H1 (cell line): ENCODE data around the gene FGF3. TPM values are rescaled to one million over a fixed set of nuclear protein-coding genes. Genes with fewer than 3 reads are reported as not detected.

Source experiments
- CTCF ChIA-PET: fragments of 300-600 bp; sonication (Branson Sonifier 250); formaldehyde crosslinking; loops from one replicate; lab custom pipeline; 2021; ENCODE audit not compliant: partially characterized antibody; lab: Charles Lee
- POLR2A ChIA-PET: fragments of 300-600 bp; sonication (Branson Sonifier 250); formaldehyde crosslinking; loops from one replicate; lab custom pipeline; 2021; ENCODE audit warnings: inconsistent platforms; ENCODE audit not compliant: partially characterized antibody; lab: Charles Lee
- DNase-seq, 2 experiments: peaks; one replicate each; pipeline versions ENCODE4 v3.0.0 to v3.0.0-alpha.2; 2010 to 2022; ENCODE audit warnings: low spot score in 2 of 2, low read depth in 1 of 2, mixed read lengths in 1 of 2
- FAIRE-seq: peaks from 2 replicates; lab custom pipeline; 2011; peaks lifted over from hg19 to GRCh38; lab: Jason Lieb, UNC
- H2AFZ ChIP-seq: 2 replicates; pipeline ENCODE4 v1.8.1; 2012; ENCODE audit warnings: low read length, inconsistent platforms
- H2AK5ac ChIP-seq: 2 replicates; pipeline ENCODE4 v1.6.1; 2013; ENCODE audit warnings: low read depth, low read length
- H2BK120ac ChIP-seq: replicated peaks from 2 replicates; pipeline ENCODE3; 2013; ENCODE audit warnings: low read depth, low read length, inconsistent platforms
- H2BK12ac ChIP-seq: 2 replicates; pipeline ENCODE4 v1.6.1; 2013; ENCODE audit warnings: low read depth, low read length
- H2BK15ac ChIP-seq: 2 replicates; pipeline ENCODE4 v1.6.1; 2013; ENCODE audit warnings: low read length
- H2BK20ac ChIP-seq: 2 replicates; pipeline ENCODE4 v1.6.1; 2013; ENCODE audit warnings: low read length
- H2BK5ac ChIP-seq: 2 replicates; pipeline ENCODE4 v1.6.1; 2013; ENCODE audit warnings: low read depth, low read length
- H3K14ac ChIP-seq: 2 replicates; pipeline ENCODE4 v1.6.1; 2013; ENCODE audit warnings: inconsistent platforms; ENCODE audit not compliant: insufficient read length
- H3K18ac ChIP-seq: 2 replicates; pipeline ENCODE4 v1.6.1; 2013; ENCODE audit warnings: low read length; ENCODE audit errors: extremely low read depth
- H3K23ac ChIP-seq: 2 replicates; pipeline ENCODE4 v1.6.1; 2013; ENCODE audit warnings: inconsistent platforms; ENCODE audit not compliant: insufficient read length
- H3K23me2 ChIP-seq: 2 replicates; pipeline ENCODE4 v1.6.1; 2013; ENCODE audit warnings: low read depth, low read length
- H3K27ac ChIP-seq: 2 replicates; pipeline ENCODE4 v1.6.1; 2011; ENCODE audit warnings: low read depth, low read length, inconsistent platforms
- H3K27me3 ChIP-seq, 4 experiments: replicated peaks in 1 of 4; 1 replicate in 1 of 4; 2 replicates in 3 of 4; pipeline versions ENCODE4 v1.6.1 to v1.8.1; 2011 to 2013; ENCODE audit warnings: low read length in 3 of 4, mild to moderate bottlenecking in 3 of 4, inconsistent platforms in 2 of 4, mixed read lengths in 2 of 4, moderate library complexity in 1 of 4; ENCODE audit not compliant: control insufficient read depth in 3 of 4, insufficient read depth in 3 of 4; ENCODE audit errors: extremely low read depth in 1 of 4
- H3K36me3 ChIP-seq, 4 experiments: 2 replicates each; pipeline versions ENCODE4 v1.6.1 to v1.8.1; 2011 to 2013; ENCODE audit warnings: mild to moderate bottlenecking in 4 of 4, low read length in 3 of 4, moderate library complexity in 2 of 4, control low read depth in 1 of 4, inconsistent platforms in 1 of 4; ENCODE audit not compliant: insufficient read depth in 4 of 4, control insufficient read depth in 2 of 4
- H3K4ac ChIP-seq: replicated peaks from 2 replicates; pipeline ENCODE3; 2013; ENCODE audit warnings: low read length, low read depth, mixed read lengths, inconsistent platforms; ENCODE audit not compliant: insufficient read length
- H3K4me1 ChIP-seq, 4 experiments: replicated peaks in 1 of 4; 1 replicate in 1 of 4; 2 replicates in 3 of 4; pipeline versions ENCODE4 v1.6.1 to v1.8.1; 2011 to 2013; ENCODE audit warnings: low read length in 3 of 4, inconsistent platforms in 2 of 4, mixed read lengths in 1 of 4; ENCODE audit not compliant: insufficient read depth in 4 of 4, control insufficient read depth in 3 of 4
- H3K4me2 ChIP-seq, 2 experiments: 2 replicates each; pipeline versions ENCODE4 v1.6.1 to v1.8.1; 2011 to 2013; ENCODE audit warnings: low read depth in 2 of 2, low read length in 2 of 2, control low read depth in 1 of 2, inconsistent platforms in 1 of 2, mild to moderate bottlenecking in 1 of 2; ENCODE audit not compliant: insufficient read depth in 1 of 2
- H3K4me3 ChIP-seq, 4 experiments: fragments of 200-600, 300-600 bp in 1 of 4; sonication (generic), shearing (Covaris generic), sonication (Bioruptor Twin) in 1 of 4; 2 replicates each; pipeline versions ENCODE4 v1.5.1 to v1.8.1; 2011 to 2016; ENCODE audit warnings: low read length in 4 of 4, low read depth in 3 of 4, control low read depth in 2 of 4, inconsistent platforms in 2 of 4, mild to moderate bottlenecking in 2 of 4, mixed read lengths in 1 of 4, moderate library complexity in 1 of 4; ENCODE audit not compliant: insufficient read depth in 2 of 4; ENCODE audit errors: extremely low read depth in 1 of 4
- H3K56ac ChIP-seq: replicated peaks from 2 replicates; pipeline ENCODE3; 2013; ENCODE audit warnings: low read depth, mild to moderate bottlenecking, mixed read lengths, low read length, inconsistent platforms; ENCODE audit not compliant: insufficient read length
- H3K79me1 ChIP-seq: 2 replicates; pipeline ENCODE4 v1.6.1; 2013; ENCODE audit warnings: low read depth, low read length, control low read depth
- H3K79me2 ChIP-seq, 2 experiments: 2 replicates each; pipeline versions ENCODE4 v1.6.1 to v1.8.1; 2012 to 2013; ENCODE audit warnings: low read length in 2 of 2, mild to moderate bottlenecking in 2 of 2, inconsistent platforms in 1 of 2; ENCODE audit not compliant: insufficient read depth in 2 of 2, control insufficient read depth in 1 of 2
- H3K9ac ChIP-seq, 4 experiments: replicated peaks in 1 of 4; 1 replicate in 1 of 4; 2 replicates in 3 of 4; pipeline versions ENCODE4 v1.6.1 to v1.8.1; 2011 to 2013; ENCODE audit warnings: low read depth in 3 of 4, low read length in 3 of 4, control low read depth in 2 of 4, mild to moderate bottlenecking in 2 of 4, moderate library complexity in 2 of 4, inconsistent platforms in 1 of 4; ENCODE audit errors: extremely low read depth in 1 of 4
- H3K9me3 ChIP-seq, 2 experiments: 2 replicates each; pipeline versions ENCODE4 v1.6.1 to v1.8.1; 2012 to 2013; ENCODE audit warnings: mild to moderate bottlenecking in 2 of 2, moderate library complexity in 2 of 2, control low read depth in 1 of 2, inconsistent platforms in 1 of 2, low read depth in 1 of 2, low read length in 1 of 2, mixed read lengths in 1 of 2; ENCODE audit not compliant: insufficient read depth in 2 of 2
- H4K20me1 ChIP-seq, 2 experiments: replicated peaks in 1 of 2; 2 replicates each; pipeline versions ENCODE3 to v1.8.1; 2011 to 2013; ENCODE audit warnings: inconsistent platforms in 2 of 2, low read length in 2 of 2, mild to moderate bottlenecking in 1 of 2; ENCODE audit not compliant: insufficient read depth in 2 of 2, control insufficient read depth in 1 of 2
- H4K5ac ChIP-seq: 2 replicates; pipeline ENCODE4 v1.6.1; 2013; ENCODE audit warnings: low read length, low read depth, mixed read lengths, inconsistent platforms; ENCODE audit not compliant: insufficient read length
- H4K8ac ChIP-seq: 2 replicates; pipeline ENCODE4 v1.8.0; 2013; ENCODE audit warnings: mild to moderate bottlenecking, moderate library complexity, low read length, inconsistent platforms; ENCODE audit not compliant: insufficient read depth; ENCODE audit errors: extremely low read depth
- H4K91ac ChIP-seq: replicated peaks from 2 replicates; pipeline ENCODE3; 2013; ENCODE audit warnings: low read length, mixed read lengths, inconsistent platforms; ENCODE audit not compliant: insufficient read length
- BCL11A ChIP-seq, 2 experiments: IDR thresholded peaks; one replicate each; pipeline ENCODE4 v1.6.1; 2011; ENCODE audit warnings: low read depth in 2 of 2, low read length in 2 of 2, mild to moderate bottlenecking in 2 of 2
- WGBS, 2 experiments: shearing (Covaris generic) in 1 of 2; methylation state at CpG; one replicate each; pipeline versions ENCODE4 v1.1.6 to v1.1.7; 2013 to 2015; ENCODE audit warnings: low lambda C conversion rate in 2 of 2, mixed read lengths in 2 of 2, inconsistent platforms in 1 of 2, low coverage in 1 of 2, missing lambda C conversion rate in 1 of 2; ENCODE audit not compliant: insufficient replicate concordance in 2 of 2, insufficient coverage in 1 of 2, insufficient read length in 1 of 2; ENCODE audit errors: extremely low coverage in 1 of 2, missing lambda C conversion rate in 1 of 2; 5-methylcytosine and 5-hydroxymethylcytosine counted together
- polyA plus RNA-seq, 7 experiments: library from polyadenylated mRNA; depleted of rRNA in 3 of 7; stranded (reverse) in 5 of 7; unstranded in 2 of 7; fragments of >200 nt in 5 of 7; fragments of 200-250 nt in 2 of 7; gene quantifications; 1 replicate in 5 of 7; 2 replicates in 1 of 7; 4 replicates in 1 of 7; pipeline versions ENCODE4 v1.2.1 to v1.2.3, GENCODE V29; 2011 to 2013; ENCODE audit warnings: missing spikeins in 2 of 7, mixed read lengths in 2 of 7
- total RNA-seq: library from RNA; stranded (reverse); fragmentation: NEBNext Ultra II Directional; extraction: Animal tissue kit (Norgen Biotek cat#: 25700); gene quantifications from 2 replicates; pipeline ENCODE4 v1.2.1, GENCODE V29; 2021

FGF3 gene
- total and polyA plus RNA-seq, 2 of the 8 experiments (the other 6 are each of a cell fraction or from before 2014, with no cell fraction given): not detected

- H3K23ac ChIP-seq: no peak overlapping the region
- no peak overlapping the region for H2AFZ ChIP-seq
- no peak overlapping the region for H4K8ac ChIP-seq
- H2BK120ac ChIP-seq: no peak overlapping the region
- H3K79me1 ChIP-seq: no peaks in the 10 kb centered on the region
- no peak overlapping the region for H4K5ac ChIP-seq
- H2AK5ac ChIP-seq: no peak overlapping the region
- no peak for TF ChIP-seq BCL11A (IDR thresholded peaks at IDR 0.05; ENCODE audit: low read depth in 2 of 2, low read length in 2 of 2)
- TF ChIP-seq, all 59 proteins: peak for 0
- Histone ChIP-seq H3K27me3 (peaks cover 0 to 5% (median 0%) of the 10 kb centered on the region in 4 experiments; a peak in 3 of 7 replicates), H3K4me3 (no peak overlapping the region), H2BK20ac (no peak overlapping the region), H3K18ac (no peak overlapping the region), H3K36me3 (no peaks in the 10 kb centered on the region), H3K4ac (no peak overlapping the region), H3K27ac (no peak overlapping the region), H3K4me1 (no peaks in the 10 kb centered on the region), H3K14ac (no peak overlapping the region), H3K79me2 (no peaks in the 10 kb centered on the region), H2BK5ac (no peak overlapping the region), H4K91ac (no peak overlapping the region), H4K20me1 (no peaks in the 10 kb centered on the region), H3K56ac (no peak overlapping the region), H3K23me2 (no peaks in the 10 kb centered on the region), H2BK12ac (no peak overlapping the region), H2BK15ac (no peak overlapping the region), H3K9ac (no peak overlapping the region), H3K4me2 (no peak overlapping the region), H3K9me3 (peaks cover 0 to 3% of the 10 kb centered on the region in 2 experiments; a peak in 1 of 4 replicates)
- CTCF ChIA-PET: interaction anchor here (0.9 to 2.7 kb wide), 3 partner anchors 8 to 137 kb away, joined by 4 to 10 read pairs (median 5); no protein-coding TSS in a partner anchor
- no peak for DNase-seq
- no peak for FAIRE-seq
- 82% methylated on average over 2 of the region's 2 CpGs; no CpG with 5 or more reads in 1 of the 2 experiments for WGBS, 2 experiments
- POLR2A ChIA-PET: no interaction called here
Measured at GRCh38 chr11:69852056-69852455, 32.8 kb upstream of the FGF3 start.
